NCI-H526 (cell line): ENCODE results near the gene CST9L.

Experiments used
- DNase-seq, 2 experiments: peaks; one replicate each; lab custom pipeline; 2025; lab: John Stamatoyannopoulos, UW

CST9L gene

GRCh38 chr20:23546435-23547144, 21.7 kb downstream of the CST9L start:
- peak in 1 of 2 experiments; percentile 41 for DNase-seq

- DNase-seq = no peak
These were observed 24.2 kb downstream of the CST9L start for GRCh38 chr20:23544133-23544532.

GRCh38 chr20:23542801-23543200, 25.5 kb downstream of the CST9L start:
- no peak for DNase-seq

DNA sequence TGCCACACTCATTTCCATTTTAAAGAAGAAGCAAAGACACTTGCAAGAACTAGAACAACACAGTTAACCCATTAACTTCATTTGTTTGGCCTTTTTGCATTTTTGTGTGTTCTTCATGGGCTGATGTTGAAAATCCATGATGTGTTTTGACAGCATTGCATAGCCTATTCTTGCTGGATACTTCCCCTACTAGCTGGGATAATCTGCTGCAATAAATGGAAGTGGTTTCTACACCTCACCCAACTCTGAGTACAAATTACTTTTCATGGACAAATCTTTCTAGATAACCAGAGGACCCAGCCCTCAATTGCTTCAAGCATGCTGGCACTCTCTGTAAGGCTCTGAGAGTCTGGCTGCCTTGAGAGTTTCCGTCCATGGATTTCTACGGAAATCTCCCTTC, 26.5 kb downstream of the CST9L start:
- no peak for DNase-seq

DNA sequence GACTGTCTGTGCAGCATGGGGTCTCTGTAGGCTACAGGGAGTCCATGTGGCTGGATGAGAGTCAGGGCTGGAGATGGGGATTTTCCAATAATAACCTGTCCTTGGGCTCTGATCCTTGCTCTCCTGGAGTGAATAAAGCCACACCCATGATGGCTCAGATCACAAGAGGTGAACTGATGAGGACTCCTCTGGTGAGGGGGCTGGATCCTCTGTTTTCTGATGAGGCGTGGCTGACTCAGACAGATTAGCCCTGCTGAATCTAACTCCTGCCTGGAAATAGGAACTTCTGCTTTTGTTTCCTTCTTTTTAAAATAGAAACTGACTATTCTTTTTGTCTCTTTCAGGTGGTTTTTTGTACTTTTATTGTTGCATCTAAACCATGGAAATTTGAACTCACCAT, 27.0 kb downstream of the CST9L start:
- DNase-seq = no peak

- DNase-seq = no peak
These were observed 27.7 kb downstream of the CST9L start for GRCh38 chr20:23540624-23541023.

DNA sequence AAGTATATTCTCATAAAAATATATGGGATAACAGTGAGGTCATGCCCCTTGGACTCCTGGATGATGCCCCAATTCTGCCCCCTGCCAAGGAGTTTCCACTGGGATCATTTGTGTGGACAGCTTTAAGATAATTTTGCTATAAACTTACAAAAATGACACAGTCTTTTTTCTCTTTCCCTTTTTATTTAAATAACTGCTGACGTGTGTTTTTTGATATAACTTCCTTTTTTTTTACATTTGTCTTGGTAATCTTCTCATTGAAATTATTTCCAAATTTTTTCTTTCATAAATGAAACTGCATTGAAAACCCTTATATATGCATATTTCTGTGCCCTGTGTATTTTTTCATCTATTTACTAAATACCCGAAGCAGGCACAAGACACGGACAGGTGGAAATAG, 31.3 kb downstream of the CST9L start:
- no peak for DNase-seq

- no peak for DNase-seq
These were observed 31.8 kb downstream of the CST9L start for GRCh38 chr20:23536328-23536974.

DNA sequence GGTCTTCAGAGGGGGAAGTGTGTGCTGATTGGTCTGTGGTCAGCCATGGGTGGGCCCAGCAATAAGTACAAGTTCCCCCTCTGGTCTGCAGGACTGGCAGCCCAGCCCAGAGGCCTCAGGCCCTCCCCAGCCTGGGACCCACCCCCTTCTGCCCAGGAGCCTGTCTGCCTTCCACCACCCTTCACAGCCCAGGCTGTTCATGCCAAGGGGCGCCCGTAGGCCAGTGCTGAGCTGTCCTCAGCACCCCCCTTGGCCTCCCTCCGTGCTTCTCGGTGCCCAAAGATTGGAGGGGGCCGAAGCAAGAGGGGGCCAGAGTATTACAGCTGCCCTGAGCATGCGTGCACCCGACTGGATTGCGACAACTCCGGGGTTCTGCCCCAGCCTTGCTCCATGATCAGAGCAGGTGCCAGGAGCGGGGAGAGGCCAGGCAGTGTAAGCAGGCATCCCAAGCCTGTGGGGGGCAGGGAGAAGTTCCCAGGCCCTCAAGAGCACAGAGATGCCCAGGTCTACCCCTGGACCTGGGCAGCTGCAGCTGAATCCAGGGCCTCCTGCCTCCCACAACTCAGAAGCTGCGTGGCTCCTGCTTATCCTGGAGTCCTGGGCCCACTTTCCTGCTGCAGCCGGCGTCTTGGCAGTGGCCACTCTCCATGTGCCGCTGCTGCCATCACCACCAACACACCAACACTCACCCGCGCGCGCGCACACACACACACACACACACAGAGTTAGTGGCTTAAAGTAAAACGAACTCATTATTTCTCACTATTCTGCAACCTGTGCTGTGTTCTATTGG, 33.3 kb downstream of the CST9L start:
- no peak for DNase-seq

GRCh38 chr20:23533161-23533560, 35.1 kb downstream of the CST9L start:
- no peak for DNase-seq

DNA sequence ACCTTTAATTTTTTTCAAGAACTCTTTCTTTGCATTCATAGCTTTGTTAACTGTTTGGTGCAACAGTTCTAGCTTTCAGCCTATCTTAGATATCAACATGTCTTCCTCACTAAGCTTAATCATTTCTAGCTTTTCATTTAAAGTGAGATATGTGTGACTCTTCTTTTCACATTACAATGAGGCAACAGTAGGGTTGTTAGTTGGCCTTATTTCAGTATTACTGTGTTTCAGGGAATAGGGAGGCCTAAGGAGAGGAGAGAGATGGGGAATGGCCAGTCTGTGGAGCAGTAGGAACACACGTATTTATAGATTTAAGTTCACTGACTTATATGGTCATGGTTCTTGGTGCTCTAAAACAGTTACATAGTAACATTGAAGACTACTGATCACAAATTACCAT, 35.8 kb downstream of the CST9L start:
- no peak for DNase-seq

GRCh38 chr20:23530937-23531567, 37.2 kb downstream of the CST9L start:
- no peak for DNase-seq

GRCh38 chr20:23528867-23529431, 39.3 kb downstream of the CST9L start:
- no peak for DNase-seq

- no peak for DNase-seq
These were observed 41.4 kb downstream of the CST9L start for GRCh38 chr20:23526850-23527249.

DNA sequence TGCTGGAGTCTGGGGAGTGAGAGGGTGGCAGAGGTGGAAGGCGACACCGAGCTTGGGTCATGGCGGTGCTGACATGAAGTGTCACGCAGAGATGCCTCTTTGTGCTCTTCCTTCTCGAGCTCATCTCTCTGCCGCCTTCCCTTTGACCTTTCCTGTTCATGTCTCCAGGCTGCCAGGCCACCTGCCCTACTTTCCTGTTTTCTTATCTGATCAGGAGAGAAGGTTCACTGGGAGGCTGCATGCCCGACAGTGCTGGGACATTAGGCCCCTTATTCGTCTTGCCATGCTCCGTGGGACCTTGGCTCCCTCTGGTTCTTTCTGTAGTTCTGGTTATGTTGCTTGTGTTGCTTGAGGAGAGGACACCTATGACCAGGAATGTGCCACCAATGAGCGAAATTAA, 44.1 kb downstream of the CST9L start:
- DNase-seq = no peak

DNA sequence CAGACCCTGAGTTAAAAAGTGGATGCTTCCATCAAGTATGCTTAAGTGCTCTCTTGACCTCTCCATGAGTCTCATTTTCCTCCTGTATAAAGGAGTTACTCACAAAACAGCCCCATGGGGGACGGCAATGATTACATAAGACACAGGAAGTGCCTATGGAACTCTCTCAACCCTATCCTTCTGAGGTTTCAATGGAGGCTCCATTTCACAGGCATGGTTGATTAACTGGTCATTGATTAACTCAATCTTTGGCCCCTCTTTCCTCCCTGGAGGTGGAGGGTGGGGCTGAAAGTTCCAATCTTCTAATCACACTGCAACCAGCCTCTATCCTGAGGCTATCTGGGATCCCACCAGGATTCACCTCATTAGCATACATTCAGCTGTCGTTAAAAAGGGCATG, 48.1 kb downstream of the CST9L start:
- peak in 1 of 2 experiments; percentile 6 for DNase-seq

GRCh38 chr20:23519556-23519955, 48.7 kb downstream of the CST9L start:
- DNase-seq = peak in 1 of 2 experiments; percentile 33

GRCh38 chr20:23517719-23518118, 50.6 kb downstream of the CST9L start:
- DNase-seq = no peak

GRCh38 chr20:23515250-23515939, 52.9 kb downstream of the CST9L start:
- DNase-seq = no peak

GRCh38 chr20:23514848-23515247, 53.4 kb downstream of the CST9L start:
- DNase-seq = no peak
